Adrenal gland (tissue), 12 donors: ENCODE data around the gene MEIS1. TPM values are rescaled to one million over a fixed set of nuclear protein-coding genes. Genes with fewer than 3 reads are reported as not detected.

Experiments used
- DNase-seq, 7 donors: peaks; one replicate each; pipeline ENCODE4 v3.0.0-alpha.2; 2019 to 2020
- H3K27ac ChIP-seq, 5 donors: fragments of 200-600 bp; sonication (generic) in 4 of 5; 1 replicate in 3 of 5; 2 replicates in 2 of 5; pipeline versions ENCODE4 v1.5.1 to v1.8.0; 2016 to 2020; ENCODE audit warnings: mild to moderate bottlenecking in 1 of 5
- H3K27me3 ChIP-seq: fragments of 200-600 bp; 2 replicates; pipeline ENCODE4 v1.8.0; 2021
- H3K36me3 ChIP-seq, 2 donors: fragments of 200-600 bp; replicated peaks in 1 of 2; 1 replicate in 1 of 2; 2 replicates in 1 of 2; pipeline versions ENCODE4 v1.5.1 to v1.8.0; 2018 to 2022
- H3K4me1 ChIP-seq, 2 donors: fragments of 200-600 bp; replicated peaks in 1 of 2; 1 replicate in 1 of 2; 2 replicates in 1 of 2; pipeline versions ENCODE4 v1.5.1 to v1.8.0; 2018 to 2021
- H3K4me3 ChIP-seq, 4 donors: fragments of 200-600 bp; sonication (generic) in 3 of 4; one replicate each; pipeline ENCODE4 v1.5.1; 2016 to 2018
- H3K9me3 ChIP-seq, 3 donors: fragments of 200-600 bp; sonication (generic) in 1 of 3; replicated peaks in 1 of 3; 1 replicate in 2 of 3; 2 replicates in 1 of 3; pipeline versions ENCODE4 v1.5.1 to v1.8.0; 2016 to 2021
- POLR2A ChIP-seq, 2 donors: fragments of 450-650 bp; IDR thresholded peaks; one replicate each; pipeline ENCODE4 v1.6.1; 2017; ENCODE audit warnings: antibody characterized with exemption in 2 of 2, mild to moderate bottlenecking in 2 of 2, moderate library complexity in 1 of 2
- whole genome bisulfite sequencing, 4 donors: extraction: QIAGEN DNeasy Blood & Tissue Kit in 2 of 4; methylation state at CpG; one replicate each; pipeline versions ENCODE4 v1.1.5 to v1.1.7; 2013 to 2017; 5-methylcytosine and 5-hydroxymethylcytosine counted together
- intact Hi-C, 2 donors: fragments of 100-400 bp; cut with DNase I; formaldehyde crosslinking; loops; one replicate each; pipeline versions ENCODE4 v1.14.1 to v1.15.0; 2022 to 2023
- polyA plus RNA-seq, 3 donors: library from polyadenylated mRNA; stranded (reverse); fragments of 200-250 nt in 2 of 3; fragments of 350-450 nt in 1 of 3; fragmentation: Illumina TruSeq in 1 of 3; extraction: RNeasy Lipid Tissue Mini Kit (QIAGEN cat#74804) in 1 of 3; gene quantifications; one replicate each; pipeline ENCODE4 v1.2.3, GENCODE V29; 2013 to 2014
- total RNA-seq, 9 donors: library from RNA; depleted of rRNA in 4 of 9; stranded (reverse); fragments of >200 nt in 4 of 9; fragments of 120-200 nt in 1 of 9; fragmentation: NEBNext Ultra II Directional in 1 of 9; extraction: Animal tissue kit (Norgen Biotek cat#: 25700) in 1 of 9; gene quantifications; one replicate each; pipeline versions ENCODE4 v1.1.0 to v1.2.4, GENCODE V29; 2013 to 2023
- TF ChIP-seq, protein P1 (sequence below), 6 experiments: fragments of 450-650 bp in 4 of 6; fragments of 200-600 bp in 2 of 6; sonication (generic) in 1 of 6; IDR thresholded peaks; 1 replicate in 5 of 6; 2 replicates in 1 of 6; pipeline versions ENCODE4 v1.5.1 to v1.8.0; 2016 to 2021; ENCODE audit warnings: antibody characterized with exemption in 6 of 6, mild to moderate bottlenecking in 2 of 6, moderate library complexity in 1 of 6
- donor health status: healthy with polysubstance abuse.
- donor health status: Bipolar disorder and iron deficiency.
- donor health status: DM: yes; HTN: yes; CAD: no.
- donor health status: DM: no; HTN: no; CAD: no.
- donor health status: DM: no; HTN: no; CAD: no.
- donor health status: DM: yes; HTN: yes; CAD: no.

MEIS1 gene
- total and polyA plus RNA-seq, 12 donors = 56.3 to 257 (median 107) TPM

DNA sequence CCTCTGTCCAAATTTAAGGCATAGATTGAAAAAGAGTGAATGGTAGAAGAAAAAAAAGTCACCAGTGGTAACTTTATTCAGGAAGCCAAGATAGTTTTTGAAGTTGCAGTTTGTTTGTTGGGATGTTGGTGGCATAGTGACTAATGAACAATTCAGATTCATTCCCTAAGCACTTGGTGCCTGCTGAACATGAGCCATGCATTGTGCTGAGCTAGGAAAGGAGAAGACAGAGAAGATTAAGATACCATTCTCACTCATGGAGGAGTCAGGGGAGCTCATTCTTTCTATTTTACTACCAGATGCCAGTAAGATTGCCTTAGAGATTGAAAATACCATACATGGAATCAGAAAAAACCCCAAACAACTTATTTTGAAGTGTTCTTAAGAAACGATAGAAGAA is 25.1 kb downstream of the MEIS1 start:
- DNase-seq = no peak
- TF ChIP-seq, protein P1, sequence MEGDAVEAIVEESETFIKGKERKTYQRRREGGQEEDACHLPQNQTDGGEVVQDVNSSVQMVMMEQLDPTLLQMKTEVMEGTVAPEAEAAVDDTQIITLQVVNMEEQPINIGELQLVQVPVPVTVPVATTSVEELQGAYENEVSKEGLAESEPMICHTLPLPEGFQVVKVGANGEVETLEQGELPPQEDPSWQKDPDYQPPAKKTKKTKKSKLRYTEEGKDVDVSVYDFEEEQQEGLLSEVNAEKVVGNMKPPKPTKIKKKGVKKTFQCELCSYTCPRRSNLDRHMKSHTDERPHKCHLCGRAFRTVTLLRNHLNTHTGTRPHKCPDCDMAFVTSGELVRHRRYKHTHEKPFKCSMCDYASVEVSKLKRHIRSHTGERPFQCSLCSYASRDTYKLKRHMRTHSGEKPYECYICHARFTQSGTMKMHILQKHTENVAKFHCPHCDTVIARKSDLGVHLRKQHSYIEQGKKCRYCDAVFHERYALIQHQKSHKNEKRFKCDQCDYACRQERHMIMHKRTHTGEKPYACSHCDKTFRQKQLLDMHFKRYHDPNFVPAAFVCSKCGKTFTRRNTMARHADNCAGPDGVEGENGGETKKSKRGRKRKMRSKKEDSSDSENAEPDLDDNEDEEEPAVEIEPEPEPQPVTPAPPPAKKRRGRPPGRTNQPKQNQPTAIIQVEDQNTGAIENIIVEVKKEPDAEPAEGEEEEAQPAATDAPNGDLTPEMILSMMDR (IDR thresholded peaks at IDR 0.05) = no peak
- no peak for TF ChIP-seq POLR2A (IDR thresholded peaks at IDR 0.05)
- H3K27me3 ChIP-seq = no peaks in the 10 kb centered on the region
- WGBS, 4 donors = 38 to 68% (median 55%) methylated on average over 1 of the region's 1 CpG
- H3K4me3 ChIP-seq = no peak overlapping the region
- H3K27ac ChIP-seq = no peak overlapping the region
- intact Hi-C loops = no loop called here
- H3K36me3 ChIP-seq = peaks cover 0 to 51% of the 10 kb centered on the region in 2 donors
- H3K9me3 ChIP-seq = no peaks in the 10 kb centered on the region
- peaks cover 17 to 50% of the 10 kb centered on the region in 2 donors for H3K4me1 ChIP-seq

DNA sequence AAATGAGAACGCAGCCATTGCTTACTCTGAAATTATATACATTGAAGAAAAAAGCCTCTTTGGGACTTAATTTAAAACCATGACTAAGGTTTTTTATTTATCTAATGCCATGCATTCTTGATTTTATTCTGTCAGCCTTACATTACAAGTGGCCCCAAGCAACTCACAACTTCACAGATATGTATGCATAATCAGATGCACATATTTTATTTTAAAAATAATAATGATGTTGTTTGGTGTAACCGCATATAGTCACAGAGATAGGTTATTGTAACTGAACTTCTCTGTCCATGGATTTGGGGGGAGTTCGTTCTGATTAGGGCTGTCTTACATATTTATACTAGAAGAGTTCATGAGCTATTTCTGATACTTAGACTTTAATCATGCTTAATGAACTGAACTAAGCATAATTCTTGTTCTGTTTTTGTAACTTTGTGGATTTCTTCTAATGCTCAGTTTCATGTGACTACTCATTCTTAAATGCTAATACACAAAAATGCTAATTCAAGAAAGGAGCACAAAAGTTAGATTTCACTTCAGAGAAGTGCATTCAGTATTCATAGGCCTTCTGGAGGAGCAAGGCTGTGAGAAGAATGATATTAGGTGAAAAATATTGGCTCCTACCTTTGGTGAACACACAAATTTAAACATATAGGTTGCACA is 26.2 kb downstream of the MEIS1 start:
- Histone ChIP-seq H3K27me3 (no peaks in the 10 kb centered on the region), H3K27ac (peak overlapping the region in 1 of 5 donors; percentile 0), H3K36me3 (peaks cover 0 to 51% of the 10 kb centered on the region in 2 donors), H3K9me3 (no peaks in the 10 kb centered on the region), H3K4me3 (no peak overlapping the region), H3K4me1 (peaks cover 22 to 51% of the 10 kb centered on the region in 2 donors)
- WGBS, 4 donors = 86 to 92% (median 88%) methylated on average over 3 of the region's 3 CpGs
- intact Hi-C loops = no loop called here
- no peak for DNase-seq
- TF ChIP-seq, protein P1 (IDR thresholded peaks at IDR 0.05) = no peak
- TF ChIP-seq POLR2A (IDR thresholded peaks at IDR 0.05) = no peak

DNA sequence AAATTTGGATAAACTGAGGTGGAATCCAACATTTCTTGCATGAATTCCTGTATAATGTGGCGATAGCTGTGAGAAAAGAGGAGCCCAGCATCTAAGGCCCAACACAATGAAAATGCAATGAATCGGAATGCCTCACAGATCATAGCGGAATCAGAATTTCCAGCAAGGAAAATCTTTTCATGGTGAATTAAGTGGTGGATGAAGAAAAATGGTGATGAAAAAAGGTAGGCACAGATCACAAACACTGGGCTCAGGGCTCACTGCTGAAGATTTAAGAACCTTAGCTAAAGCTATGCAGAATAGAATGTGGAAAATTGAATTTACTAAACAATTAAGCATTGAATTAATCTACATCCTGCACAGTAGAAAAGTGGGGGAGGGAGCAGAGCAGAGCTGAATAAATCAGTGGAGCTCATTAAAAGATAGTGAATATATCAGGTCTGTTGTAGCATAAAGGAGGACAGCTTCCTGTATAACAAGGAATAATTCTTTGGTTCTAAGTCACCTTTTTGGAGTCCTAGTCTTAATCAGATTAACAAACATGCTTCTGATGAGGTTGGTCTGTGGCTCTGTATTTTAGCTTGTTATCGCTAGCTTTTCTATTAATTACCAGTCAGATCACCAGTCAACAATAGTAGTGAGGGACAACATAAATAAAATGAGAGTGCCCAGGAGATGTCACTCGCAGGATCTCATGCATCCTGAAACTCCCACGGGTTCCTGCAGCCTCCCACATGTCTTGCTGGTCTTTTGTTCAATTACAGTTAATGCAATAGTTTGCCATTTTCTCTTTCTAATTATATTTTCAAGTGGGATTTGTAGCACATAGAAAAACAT is 27.0 kb downstream of the MEIS1 start:
- no peaks in the 10 kb centered on the region for H3K27me3 ChIP-seq
- H3K4me1 ChIP-seq = peaks cover 28 to 58% of the 10 kb centered on the region in 2 donors
- H3K27ac ChIP-seq = no peak overlapping the region
- 71 to 78% (median 74%) methylated on average over 6 of the region's 6 CpGs for WGBS, 4 donors
- TF ChIP-seq POLR2A (IDR thresholded peaks at IDR 0.05) = no peak
- TF ChIP-seq, protein P1 (IDR thresholded peaks at IDR 0.05) = no peak
- DNase-seq = no peak
- no peaks in the 10 kb centered on the region for H3K9me3 ChIP-seq
- no peak overlapping the region for H3K4me3 ChIP-seq
- intact Hi-C loops = no loop called here
- peaks cover 0 to 45% of the 10 kb centered on the region in 2 donors for H3K36me3 ChIP-seq

DNA sequence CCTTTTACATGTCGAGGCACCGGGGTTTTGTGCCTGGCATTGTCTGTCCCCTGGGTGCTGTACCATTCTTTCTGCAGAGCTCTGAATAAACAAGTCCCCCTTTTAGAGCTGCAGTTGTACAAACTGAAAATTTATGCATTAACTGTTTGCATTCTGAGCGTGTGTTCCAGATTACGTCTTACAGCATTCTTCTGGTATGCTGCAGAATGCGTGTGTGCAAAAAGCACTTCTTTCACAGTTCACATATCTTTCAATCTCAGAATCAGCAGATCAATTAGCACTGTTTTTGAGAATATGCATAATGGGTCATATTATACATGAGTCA is 27.5 kb downstream of the MEIS1 start:
- no peak overlapping the region for H3K4me3 ChIP-seq
- 54 to 72% (median 62%) methylated on average over 5 of the region's 5 CpGs for WGBS, 4 donors
- peaks cover 29 to 64% of the 10 kb centered on the region in 2 donors for H3K4me1 ChIP-seq
- peaks cover 0 to 39% of the 10 kb centered on the region in 2 donors for H3K36me3 ChIP-seq
- TF ChIP-seq, protein P1 (IDR thresholded peaks at IDR 0.05) = no peak
- no peak for TF ChIP-seq POLR2A (IDR thresholded peaks at IDR 0.05)
- H3K9me3 ChIP-seq = no peaks in the 10 kb centered on the region
- H3K27ac ChIP-seq = no peak overlapping the region
- intact Hi-C loops = no loop called here
- no peaks in the 10 kb centered on the region for H3K27me3 ChIP-seq
- no peak for DNase-seq
